Uterus (tissue), 4 donors: ENCODE measurements around the gene ANAPC7. TPM values are rescaled to one million over a fixed set of nuclear protein-coding genes. Genes with fewer than 3 reads are reported as not detected.
"Not testable (repeated sequence)": the region's sequence is repeated elsewhere in the genome, so short reads cannot be mapped to it uniquely, and the experiment has no call there.

Experiments used
- DNase-seq, 2 donors: peaks; one replicate each; pipeline ENCODE4 v3.0.0-alpha.2; 2019 to 2020
- H3K27ac ChIP-seq, 2 donors: fragments of 200-600 bp; sonication (generic); 1 replicate in 1 of 2; 2 replicates in 1 of 2; pipeline ENCODE4 v1.5.1; 2016 to 2018
- H3K27me3 ChIP-seq, 2 donors: fragments of 200-600 bp; sonication (generic); one replicate each; pipeline ENCODE4 v1.5.1; 2018 to 2019; ENCODE audit warnings: control low read depth in 1 of 2
- H3K36me3 ChIP-seq, 2 donors: fragments of 200-600 bp; sonication (generic); one replicate each; pipeline ENCODE4 v1.5.1; 2019; ENCODE audit warnings: control low read depth in 1 of 2
- H3K4me1 ChIP-seq, 2 donors: fragments of 200-600 bp; sonication (generic); one replicate each; pipeline ENCODE4 v1.5.1; 2018 to 2019; ENCODE audit warnings: control low read depth in 1 of 2
- H3K4me3 ChIP-seq, 2 donors: fragments of 200-600 bp; sonication (generic); 1 replicate in 1 of 2; 2 replicates in 1 of 2; pipeline ENCODE4 v1.5.1; 2018 to 2019; ENCODE audit warnings: mild to moderate bottlenecking in 1 of 2
- H3K9me3 ChIP-seq, 2 donors: fragments of 200-600 bp; sonication (generic); one replicate each; pipeline ENCODE4 v1.5.1; 2019; ENCODE audit warnings: control low read depth in 1 of 2
- CTCF ChIP-seq, 4 experiments: fragments of 200-600 bp in 2 of 4; fragments of 450-650 bp in 2 of 4; sonication (generic) in 2 of 4; IDR thresholded peaks; one replicate each; pipeline ENCODE4 v1.5.1; 2016 to 2019; ENCODE audit warnings: antibody characterized with exemption in 4 of 4, mild to moderate bottlenecking in 2 of 4, moderate library complexity in 1 of 4
- POLR2A ChIP-seq, 2 donors: fragments of 450-650 bp; IDR thresholded peaks; one replicate each; pipeline ENCODE4 v1.6.1; 2016; ENCODE audit warnings: antibody characterized with exemption in 2 of 2, mild to moderate bottlenecking in 1 of 2, moderate library complexity in 1 of 2
- intact Hi-C: fragments of 100-400 bp; cut with DNase I; formaldehyde crosslinking; loops from one replicate; pipeline ENCODE4 v1.15.1; 2023; ENCODE audit warnings: low total_unique reads
- total RNA-seq, 4 donors: library from RNA; depleted of rRNA in 3 of 4; stranded (reverse); fragments of >200 nt in 3 of 4; gene quantifications; one replicate each; pipeline versions ENCODE4 v1.1.0 to v1.2.4, GENCODE V29; 2014 to 2023
- donor health status: DM: yes; HTN: yes; CAD: no.

ANAPC7 gene
- total RNA-seq, 4 donors from 2014 or later = 40.0 to 68.1 (median 63.5) TPM

DNA sequence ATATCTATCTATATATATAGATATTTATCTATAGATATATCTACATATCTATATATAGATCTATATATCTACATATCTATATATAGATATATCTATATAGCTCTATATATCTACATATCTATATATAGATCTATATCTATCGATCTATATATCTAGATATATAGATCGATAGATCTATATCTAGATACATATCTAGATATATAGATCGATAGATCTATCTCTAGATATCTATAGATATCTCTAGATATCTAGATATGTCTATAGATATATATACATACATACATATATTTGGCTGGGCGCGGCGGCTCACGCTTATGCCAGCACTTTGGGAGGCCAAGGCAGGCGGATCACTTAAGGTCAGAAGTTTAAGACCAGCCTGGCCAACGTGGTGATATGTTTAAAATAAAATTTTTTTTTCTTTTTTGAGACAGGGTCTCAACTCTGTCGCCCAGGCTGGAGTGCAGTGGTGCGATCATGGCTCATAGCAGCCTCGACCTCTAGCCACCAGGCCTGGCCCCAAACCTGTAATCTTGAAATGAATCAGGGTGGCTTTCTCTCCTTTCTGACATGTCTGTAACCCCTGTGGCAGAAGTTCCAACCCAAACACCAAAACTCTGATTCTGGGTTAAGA lies 28.6 kb upstream of the ANAPC7 start:
- Histone ChIP-seq H3K4me3 (peak overlapping the region; percentile 50 to 51), H3K27ac (peak overlapping the region in 1 of 2 donors; percentile 77)

GRCh38 chr12:110429676-110430075 lies 26.2 kb upstream of the ANAPC7 start:
- intact Hi-C loops = loop anchor here (5.0 kb wide), 1 partner anchor 332 kb away; no protein-coding TSS in a partner anchor
- H3K4me1 ChIP-seq, H3K36me3 ChIP-seq, DNase-seq, H3K9me3 ChIP-seq, H3K27me3 ChIP-seq, H3K4me3 ChIP-seq, H3K27ac ChIP-seq: not testable (repeated sequence)

More for the DNA sequence above, 28.6 kb upstream of the ANAPC7 start:
- no peaks in the 10 kb centered on the region for H3K4me1 ChIP-seq
- no peaks in the 10 kb centered on the region for H3K36me3 ChIP-seq
- no peaks in the 10 kb centered on the region for H3K27me3 ChIP-seq
- no peaks in the 10 kb centered on the region for H3K9me3 ChIP-seq
- DNase-seq = no peak
- intact Hi-C loops = loop anchor here (5.0 kb wide), 1 partner anchor 335 kb away; no protein-coding TSS in a partner anchor
- TF ChIP-seq POLR2A (IDR thresholded peaks at IDR 0.05) (no peak), CTCF (IDR thresholded peaks at IDR 0.05) (no peak)

- Histone ChIP-seq H3K36me3 (no peaks in the 10 kb centered on the region), H3K4me3 (no peak overlapping the region), H3K27ac (no peak overlapping the region), H3K27me3 (no peaks in the 10 kb centered on the region), H3K4me1 (no peaks in the 10 kb centered on the region), H3K9me3 (no peaks in the 10 kb centered on the region)
- DNase-seq = no peak
- intact Hi-C loops = no loop called here
- TF ChIP-seq CTCF (IDR thresholded peaks at IDR 0.05) = no peak
- no peak for TF ChIP-seq POLR2A (IDR thresholded peaks at IDR 0.05)
Measured at GRCh38 chr12:110426406-110426805, 22.9 kb upstream of the ANAPC7 start.

DNA sequence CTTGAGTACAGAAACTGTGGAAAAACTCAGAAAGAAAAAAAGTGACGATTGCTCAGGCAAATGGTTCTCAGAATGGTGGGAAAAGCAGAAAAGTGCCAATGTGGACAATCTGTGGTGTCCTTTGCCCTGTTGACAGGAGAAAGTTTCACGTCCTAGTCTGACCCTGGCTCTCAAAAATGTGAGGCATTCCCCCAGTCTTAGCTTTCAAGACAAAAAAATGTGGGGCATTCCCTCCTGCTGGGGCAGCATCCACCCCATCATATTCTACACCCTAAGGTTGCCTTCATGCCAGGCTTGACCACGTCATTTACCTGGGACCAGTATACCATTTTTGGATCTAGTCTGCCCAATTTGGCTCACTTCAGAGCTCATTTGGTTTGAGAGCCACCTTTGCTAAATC lies 20.7 kb upstream of the ANAPC7 start:
- no peaks in the 10 kb centered on the region for H3K36me3 ChIP-seq
- no peak for DNase-seq
- intact Hi-C loops = no loop called here
- TF ChIP-seq CTCF (IDR thresholded peaks at IDR 0.05) (no peak), POLR2A (IDR thresholded peaks at IDR 0.05) (no peak)
- H3K27ac ChIP-seq = no peak overlapping the region
- H3K4me3 ChIP-seq = no peak overlapping the region
- no peaks in the 10 kb centered on the region for H3K4me1 ChIP-seq
- no peaks in the 10 kb centered on the region for H3K9me3 ChIP-seq
- H3K27me3 ChIP-seq = no peaks in the 10 kb centered on the region

DNA sequence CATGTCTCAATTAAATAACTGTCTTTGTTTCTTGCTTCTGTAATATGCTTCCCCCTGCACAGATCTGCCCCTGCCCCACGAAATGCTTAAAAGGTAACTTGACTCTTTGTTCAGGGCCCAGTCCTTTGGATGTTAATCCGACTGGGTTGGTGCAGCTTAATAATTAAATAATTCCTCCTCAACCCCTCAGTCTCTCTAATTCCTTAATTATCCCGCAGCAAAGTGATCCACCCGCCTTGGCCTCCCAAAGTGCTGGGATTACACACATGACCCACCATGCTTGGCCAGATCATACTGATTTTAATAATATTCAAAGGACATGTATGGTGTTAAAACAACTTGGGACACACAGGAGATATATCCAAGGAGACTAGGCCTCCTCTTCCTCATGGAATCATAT lies 18.2 kb upstream of the ANAPC7 start:
- Histone ChIP-seq H3K9me3 (no peaks in the 10 kb centered on the region), H3K36me3 (no peaks in the 10 kb centered on the region), H3K4me1 (no peaks in the 10 kb centered on the region), H3K27ac (peak overlapping the region; percentile 2 to 27), H3K4me3 (no peak overlapping the region), H3K27me3 (no peaks in the 10 kb centered on the region)
- no peak for DNase-seq
- intact Hi-C loops = no loop called here
- TF ChIP-seq CTCF (IDR thresholded peaks at IDR 0.05) = no peak
- TF ChIP-seq POLR2A (IDR thresholded peaks at IDR 0.05) = no peak
